H9 (cell line): ENCODE results near the gene ETDB. TPM values are rescaled to one million over a fixed set of nuclear protein-coding genes. Genes with fewer than 3 reads are reported as not detected.

ENCODE experiments used
- DNase-seq: peaks from one replicate; pipeline ENCODE4 v3.0.0-alpha.2; 2017
- H2AFZ ChIP-seq: one replicate; pipeline ENCODE4 v1.6.1; 2013; ENCODE audit warnings: mild to moderate bottlenecking, low read length, control low read depth, moderate library complexity
- H2AK5ac ChIP-seq: 2 replicates; pipeline ENCODE4 v1.6.1; 2013; ENCODE audit warnings: low read length, control low read depth, mixed read lengths; ENCODE audit not compliant: insufficient read length
- H2BK120ac ChIP-seq: one replicate; pipeline ENCODE4 v1.6.1; 2013; ENCODE audit warnings: low read depth, mild to moderate bottlenecking, low read length, control low read depth, inconsistent platforms; ENCODE audit not compliant: poor library complexity, severe bottlenecking
- H2BK12ac ChIP-seq: 2 replicates; pipeline ENCODE4 v1.6.1; 2013; ENCODE audit warnings: low read length, control low read depth, mixed read lengths, low read depth; ENCODE audit not compliant: insufficient read length
- H2BK15ac ChIP-seq: 2 replicates; pipeline ENCODE4 v1.6.1; 2013; ENCODE audit warnings: low read depth, low read length, control low read depth
- H2BK20ac ChIP-seq: one replicate; pipeline ENCODE4 v1.6.1; 2013; ENCODE audit warnings: low read depth, mild to moderate bottlenecking, low read length, control low read depth, inconsistent platforms; ENCODE audit not compliant: poor library complexity, severe bottlenecking
- H2BK5ac ChIP-seq: 2 replicates; pipeline ENCODE4 v1.6.1; 2013; ENCODE audit warnings: low read length, control low read depth, mixed read lengths; ENCODE audit not compliant: insufficient read length
- H3K14ac ChIP-seq: 2 replicates; pipeline ENCODE4 v1.6.1; 2013; ENCODE audit warnings: low read length, control low read depth; ENCODE audit not compliant: insufficient read depth
- H3K18ac ChIP-seq: 2 replicates; pipeline ENCODE4 v1.6.1; 2013; ENCODE audit warnings: low read depth, mild to moderate bottlenecking, mixed read lengths, low read length, control low read depth; ENCODE audit not compliant: insufficient read length
- H3K23ac ChIP-seq: 2 replicates; pipeline ENCODE4 v1.6.1; 2013; ENCODE audit warnings: low read length, control low read depth, mixed read lengths, low read depth; ENCODE audit not compliant: insufficient read length
- H3K23me2 ChIP-seq: 2 replicates; pipeline ENCODE4 v1.6.1; 2013; ENCODE audit warnings: low read depth, mild to moderate bottlenecking, mixed read lengths, low read length, control low read depth; ENCODE audit not compliant: insufficient read length, poor library complexity, severe bottlenecking
- H3K27ac ChIP-seq: 2 replicates; pipeline ENCODE4 v1.5.1; 2013; ENCODE audit warnings: low read length, control low read depth, mixed read lengths, low read depth; ENCODE audit not compliant: insufficient read length
- H3K27me3 ChIP-seq: 2 replicates; pipeline ENCODE4 v1.6.1; 2013; ENCODE audit warnings: low read length, control low read depth, inconsistent platforms; ENCODE audit not compliant: insufficient read depth
- H3K4ac ChIP-seq: 2 replicates; pipeline ENCODE4 v1.6.1; 2013; ENCODE audit warnings: low read depth, mild to moderate bottlenecking, control low read depth, inconsistent platforms, low read length, moderate library complexity
- H3K4me1 ChIP-seq: 2 replicates; pipeline ENCODE4 v1.6.1; 2013; ENCODE audit warnings: low read length, control low read depth, inconsistent platforms; ENCODE audit not compliant: insufficient read depth
- H3K4me2 ChIP-seq: 2 replicates; pipeline ENCODE4 v1.6.1; 2013; ENCODE audit warnings: low read length, control low read depth, mixed read lengths; ENCODE audit not compliant: insufficient read length, insufficient read depth
- H3K56ac ChIP-seq: 2 replicates; pipeline ENCODE4 v1.6.1; 2013; ENCODE audit warnings: low read depth, mild to moderate bottlenecking, mixed read lengths, low read length, control low read depth; ENCODE audit not compliant: insufficient read length
- H3K79me1 ChIP-seq: 2 replicates; pipeline ENCODE4 v1.6.1; 2013; ENCODE audit warnings: low read depth, mild to moderate bottlenecking, moderate library complexity, low read length, control low read depth, inconsistent platforms; ENCODE audit not compliant: insufficient read depth, poor library complexity, severe bottlenecking
- H3K79me2 ChIP-seq: 2 replicates; pipeline ENCODE4 v1.6.1; 2013; ENCODE audit warnings: low read length, control low read depth, inconsistent platforms; ENCODE audit not compliant: insufficient read depth
- H3K9ac ChIP-seq: 2 replicates; pipeline ENCODE4 v1.6.1; 2013; ENCODE audit warnings: low read length, control low read depth, mixed read lengths; ENCODE audit not compliant: insufficient read length; ENCODE audit errors: extremely low read depth
- H3K9me3 ChIP-seq: one replicate; pipeline ENCODE4 v1.6.1; 2013; ENCODE audit warnings: low read depth, low read length, inconsistent platforms; ENCODE audit not compliant: control insufficient read depth
- H3T11ph ChIP-seq: one replicate; pipeline ENCODE4 v1.6.1; 2013; ENCODE audit warnings: mild to moderate bottlenecking, low read length, control low read depth, inconsistent platforms
- H4K20me1 ChIP-seq: one replicate; pipeline ENCODE4 v1.6.1; 2013; ENCODE audit not compliant: control insufficient read depth, insufficient read length, insufficient read depth
- H4K5ac ChIP-seq: 2 replicates; pipeline ENCODE4 v1.6.1; 2013; ENCODE audit warnings: low read depth, mild to moderate bottlenecking, mixed read lengths, low read length, control low read depth; ENCODE audit not compliant: insufficient read length
- H4K8ac ChIP-seq: replicated peaks from 2 replicates; pipeline ENCODE4 v1.6.1; 2013; ENCODE audit warnings: low read length, control low read depth, mixed read lengths, low read depth; ENCODE audit not compliant: insufficient read length
- H4K91ac ChIP-seq: 2 replicates; pipeline ENCODE4 v1.6.1; 2013; ENCODE audit warnings: low read depth, mild to moderate bottlenecking, moderate library complexity, mixed read lengths, low read length, control low read depth; ENCODE audit not compliant: insufficient read length
- H3K27ac Mint-ChIP-seq, 3 experiments: 2 replicates in 2 of 3; 3 replicates in 1 of 3; pipeline ENCODE4 v1.8.0; 2020 to 2021; ENCODE audit warnings: mixed read lengths in 3 of 3, mild to moderate bottlenecking in 1 of 3, moderate library complexity in 1 of 3
- H3K27me3 Mint-ChIP-seq: 2 replicates; pipeline ENCODE4 v1.8.0; 2021; ENCODE audit warnings: low read depth, mild to moderate bottlenecking, moderate library complexity, mixed read lengths
- H3K36me3 Mint-ChIP-seq, 3 experiments: 2 replicates in 2 of 3; 3 replicates in 1 of 3; pipeline ENCODE4 v1.8.0; 2020 to 2021; ENCODE audit warnings: low read depth in 3 of 3, mixed read lengths in 3 of 3; ENCODE audit not compliant: insufficient read depth in 1 of 3
- H3K4me1 Mint-ChIP-seq, 2 experiments: 2 replicates each; pipeline ENCODE4 v1.8.0; 2020; ENCODE audit warnings: mixed read lengths in 2 of 2
- H3K4me3 Mint-ChIP-seq, 2 experiments: 2 replicates in 1 of 2; 3 replicates in 1 of 2; pipeline ENCODE4 v1.8.0; 2020 to 2021; ENCODE audit warnings: mild to moderate bottlenecking in 2 of 2, mixed read lengths in 2 of 2, moderate library complexity in 1 of 2
- H3K9me3 Mint-ChIP-seq, 2 experiments: 2 replicates in 1 of 2; 3 replicates in 1 of 2; pipeline ENCODE4 v1.8.0; 2020; ENCODE audit warnings: mild to moderate bottlenecking in 2 of 2, mixed read lengths in 2 of 2, moderate library complexity in 1 of 2
- CTCF ChIP-seq: fragments of 200-600 bp; sonication (generic); conservative IDR thresholded peaks from 3 replicates; pipeline ENCODE4 v1.8.0; 2021; ENCODE audit warnings: antibody characterized with exemption, mild to moderate bottlenecking
- whole genome bisulfite sequencing: extraction: QIAGEN DNeasy Blood & Tissue Kit; methylation state at CpG from one replicate; pipeline ENCODE4 v1.1.7; 2013; ENCODE audit warnings: missing lambda C conversion rate, low lambda C conversion rate, mixed read lengths; ENCODE audit not compliant: insufficient read length; ENCODE audit errors: extremely low coverage; 5-methylcytosine and 5-hydroxymethylcytosine counted together
- total RNA-seq: library from RNA; stranded (reverse); gene quantifications from 2 replicates; pipeline ENCODE4 v1.2.1, GENCODE V29; 2021

Gene ETDB
- total RNA-seq, 1 experiment from 2014 or later = not detected

- no peak overlapping the region for H3K27ac Mint-ChIP-seq
- Histone ChIP-seq H3K23me2 (no peaks in the 10 kb centered on the region), H3T11ph (no peak overlapping the region), H2AFZ (no peak overlapping the region), H3K9ac (no peak overlapping the region), H3K4me2 (no peak overlapping the region), H4K5ac (no peak overlapping the region), H3K4me1 (no peaks in the 10 kb centered on the region), H4K20me1 (no peaks in the 10 kb centered on the region), H2BK5ac (no peak overlapping the region), H2BK120ac (no peak overlapping the region), H4K8ac (no peak overlapping the region), H3K4ac (no peak overlapping the region), H3K56ac (no peak overlapping the region), H3K9me3 (peaks cover 17% of the 10 kb centered on the region), H4K91ac (no peak overlapping the region), H3K27me3 (no peaks in the 10 kb centered on the region), H3K27ac (no peak overlapping the region), H2BK20ac (no peak overlapping the region), H3K79me2 (no peaks in the 10 kb centered on the region), H2AK5ac (no peak overlapping the region), H2BK12ac (no peak overlapping the region), H3K14ac (no peak overlapping the region), H2BK15ac (no peak overlapping the region), H3K79me1 (no peaks in the 10 kb centered on the region), H3K18ac (no peak overlapping the region), H3K23ac (no peak overlapping the region)
- peaks cover 2% of the 10 kb centered on the region; the same call in 1 of the 2 replicates for H3K27me3 Mint-ChIP-seq
- no CpG with 5 or more reads among the region's 2 CpGs for WGBS
- no peak for TF ChIP-seq CTCF
- H3K4me1 Mint-ChIP-seq = peaks cover 4 to 10% of the 10 kb centered on the region in 2 experiments; a peak in 3 of 4 replicates
- no peak for DNase-seq
- peaks cover 3 to 40% of the 10 kb centered on the region in 2 experiments; a peak in 4 of 5 replicates for H3K9me3 Mint-ChIP-seq
- H3K4me3 Mint-ChIP-seq = no peak overlapping the region
- H3K36me3 Mint-ChIP-seq = peaks cover 0 to 3% (median 0%) of the 10 kb centered on the region in 3 experiments; a peak in 1 of 7 replicates
Measured at GRCh38 chrX:135081693-135082404, 38.5 kb downstream of the ETDB start.

Other genes with a start within 250 kb of the ETDB start
- gene MOSPD1, start 205.3 kb downstream of the ETDB start, total RNA-seq = 20.4 and 20.9 TPM in 2 replicates
- 1.1 and 1.2 TPM in 2 replicates for gene SMIM10, start 129.5 kb downstream of the ETDB start, total RNA-seq
- gene RTL8B, start 98.0 kb downstream of the ETDB start, total RNA-seq = 7.2 and 7.7 TPM in 2 replicates
- 61.1 and 71.1 TPM in 2 replicates for gene RTL8C, start 88.2 kb downstream of the ETDB start, total RNA-seq
- 32.4 and 34.2 TPM in 2 replicates for gene RTL8A, start 68.4 kb downstream of the ETDB start, total RNA-seq
- gene SMIM10L2B, start 21.8 kb downstream of the ETDB start, total RNA-seq = 3.4 and 4.6 TPM in 2 replicates
- gene CT55, start 50.9 kb upstream of the ETDB start, total RNA-seq = 0.24 TPM in 1 of 2 replicates, not detected in the other
- gene ETDA, start 131.5 kb upstream of the ETDB start, total RNA-seq = not detected in 2 replicates
- not detected in 2 replicates for gene ETDC, start 189.0 kb upstream of the ETDB start, total RNA-seq
- 10.0 and 10.5 TPM in 2 replicates for gene ZNF75D, start 223.6 kb upstream of the ETDB start, total RNA-seq
- gene ZNF449, start 224.3 kb upstream of the ETDB start, total RNA-seq = 5.5 and 6.0 TPM in 2 replicates